Pancreas (tissue), 10 donors: ENCODE measurements around the gene STK11. TPM values are rescaled to one million over a fixed set of nuclear protein-coding genes. Genes with fewer than 3 reads are reported as not detected.

Experiments
- ATAC-seq, 4 donors: fragments of 200-7000 bp; cut with Tn5 transposase; one replicate each; pipeline versions ENCODE4 v1.8.0 to v1.9.1; 2020; ENCODE audit warnings: mild to moderate bottlenecking in 4 of 4, moderate library complexity in 4 of 4
- DNase-seq, 6 donors: peaks; one replicate each; pipeline ENCODE4 v3.0.0-alpha.2; 2020
- FAIRE-seq: peaks from 2 replicates; lab custom pipeline; 2012; peaks lifted over from hg19 to GRCh38; lab: Jason Lieb, UNC
- H3K27ac ChIP-seq, 4 donors: fragments of 200-600 bp; sonication (generic); 1 replicate in 3 of 4; 2 replicates in 1 of 4; pipeline versions ENCODE4 v1.5.0 to v1.8.0; 2020
- H3K27me3 ChIP-seq, 4 donors: fragments of 200-600 bp; one replicate each; pipeline ENCODE4 v1.8.0; 2021
- H3K36me3 ChIP-seq, 3 donors: fragments of 200-600 bp; sonication (generic) in 1 of 3; one replicate each; pipeline versions ENCODE4 v1.5.0 to v1.8.0; 2020 to 2021
- H3K4me1 ChIP-seq, 3 donors: fragments of 200-600 bp; one replicate each; pipeline ENCODE4 v1.8.0; 2021
- H3K4me3 ChIP-seq, 4 donors: fragments of 200-600 bp; sonication (generic) in 2 of 4; one replicate each; pipeline versions ENCODE4 v1.5.0 to v1.8.0; 2020 to 2021
- H3K9me3 ChIP-seq, 4 donors: fragments of 200-600 bp; one replicate each; pipeline ENCODE4 v1.8.0; 2021
- WGBS, 2 donors: extraction: QIAGEN DNeasy Blood & Tissue Kit; methylation state at CpG; one replicate each; pipeline ENCODE4 v1.1.7; 2013; 5-methylcytosine and 5-hydroxymethylcytosine counted together
- intact Hi-C, 3 donors: fragments of 100-400 bp; cut with DNase I; formaldehyde crosslinking; loops; one replicate each; pipeline versions ENCODE4 v1.11.1 to v1.14.2; 2022
- polyA plus RNA-seq, 2 donors: library from polyadenylated mRNA; stranded (reverse); fragments of 200-250 nt; gene quantifications; one replicate each; pipeline ENCODE4 v1.2.3, GENCODE V29; 2013
- total RNA-seq, 6 donors: library from RNA; stranded (reverse); fragmentation: NEBNext Ultra II Directional in 4 of 6; extraction: Animal tissue kit (Norgen Biotek cat#: 25700) in 4 of 6; gene quantifications; one replicate each; pipeline versions ENCODE4 v1.2.1 to v1.2.4, GENCODE V29; 2021 to 2023
- TF ChIP-seq, protein P1 (sequence below), 4 donors: fragments of 200-600 bp; sonication (generic) in 3 of 4; IDR thresholded peaks; one replicate each; pipeline versions ENCODE4 v1.5.0 to v1.8.0; 2021; ENCODE audit warnings: antibody characterized with exemption in 4 of 4
- donor health status: healthy with polysubstance abuse.
- donor health status: DM: no; HTN: no; CAD: no; lungs with moderate emphysema.
- donor health status: DM: no; HTN: no; CAD: no.
- donor health status: control.
- donor health status: control.
- donor health status: Bipolar disorder and iron deficiency.
- donor health status: DM: yes; HTN: yes; CAD: no.
- donor health status: DM: no; HTN: no; CAD: no.
- donor health status: DM: no; HTN: no; CAD: no.
- donor health status: DM: yes; HTN: yes; CAD: no.

The STK11 gene
- total and polyA plus RNA-seq, 8 donors, result 20.1 to 62.2 (median 24.8) TPM

DNA sequence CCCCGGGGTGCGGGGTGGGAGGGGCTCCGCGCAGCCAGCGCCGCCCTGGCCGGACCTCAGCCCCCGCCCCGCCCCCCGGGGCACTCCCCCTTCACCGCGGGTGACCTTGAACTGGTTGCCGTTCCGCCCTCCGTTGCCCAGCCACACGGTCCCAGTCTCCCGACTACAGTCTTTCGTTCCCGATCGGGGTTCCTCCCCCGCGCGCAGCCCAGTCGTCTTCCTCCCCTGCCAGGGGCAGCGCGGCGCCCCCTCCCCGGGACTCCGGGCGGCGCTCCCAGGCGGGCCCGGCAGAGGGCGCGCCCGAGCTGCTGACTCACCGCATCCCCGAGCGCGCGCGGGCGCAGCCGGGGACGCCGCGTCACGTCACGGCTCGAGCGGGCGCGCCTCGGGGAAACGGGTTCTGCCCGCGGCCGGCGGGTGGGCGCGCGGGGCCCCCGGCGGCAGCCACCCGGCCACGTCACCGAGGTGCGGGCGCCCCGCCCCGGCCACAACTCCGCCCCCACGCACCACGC is 43.3 kb downstream of the STK11 start:
- peaks cover 33 to 37% (median 33%) of the 10 kb centered on the region in 3 donors for H3K4me1 ChIP-seq
- intact Hi-C loops, result no loop called here
- H3K36me3 ChIP-seq, result peaks cover 0 to 1% (median under 1%) of the 10 kb centered on the region in 3 donors
- TF ChIP-seq, protein P1, sequence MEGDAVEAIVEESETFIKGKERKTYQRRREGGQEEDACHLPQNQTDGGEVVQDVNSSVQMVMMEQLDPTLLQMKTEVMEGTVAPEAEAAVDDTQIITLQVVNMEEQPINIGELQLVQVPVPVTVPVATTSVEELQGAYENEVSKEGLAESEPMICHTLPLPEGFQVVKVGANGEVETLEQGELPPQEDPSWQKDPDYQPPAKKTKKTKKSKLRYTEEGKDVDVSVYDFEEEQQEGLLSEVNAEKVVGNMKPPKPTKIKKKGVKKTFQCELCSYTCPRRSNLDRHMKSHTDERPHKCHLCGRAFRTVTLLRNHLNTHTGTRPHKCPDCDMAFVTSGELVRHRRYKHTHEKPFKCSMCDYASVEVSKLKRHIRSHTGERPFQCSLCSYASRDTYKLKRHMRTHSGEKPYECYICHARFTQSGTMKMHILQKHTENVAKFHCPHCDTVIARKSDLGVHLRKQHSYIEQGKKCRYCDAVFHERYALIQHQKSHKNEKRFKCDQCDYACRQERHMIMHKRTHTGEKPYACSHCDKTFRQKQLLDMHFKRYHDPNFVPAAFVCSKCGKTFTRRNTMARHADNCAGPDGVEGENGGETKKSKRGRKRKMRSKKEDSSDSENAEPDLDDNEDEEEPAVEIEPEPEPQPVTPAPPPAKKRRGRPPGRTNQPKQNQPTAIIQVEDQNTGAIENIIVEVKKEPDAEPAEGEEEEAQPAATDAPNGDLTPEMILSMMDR (IDR thresholded peaks at IDR 0.05), result peak; percentile 52 to 72 (median 66)
- ATAC-seq (peak; percentile 3 to 10 (median 7)), DNase-seq (peak in 5 of 6 donors; percentile 82 to 91 (median 85)), FAIRE-seq (no peak)
- 1 to 2% methylated on average over 26 to 74 of the region's 74 CpGs for WGBS, 2 donors
- peak overlapping the region; percentile 51 to 96 (median 76) for H3K4me3 ChIP-seq
- no peaks in the 10 kb centered on the region for H3K27me3 ChIP-seq
- no peaks in the 10 kb centered on the region for H3K9me3 ChIP-seq
- peak overlapping the region; percentile 95 to 97 (median 96) for H3K27ac ChIP-seq

DNA sequence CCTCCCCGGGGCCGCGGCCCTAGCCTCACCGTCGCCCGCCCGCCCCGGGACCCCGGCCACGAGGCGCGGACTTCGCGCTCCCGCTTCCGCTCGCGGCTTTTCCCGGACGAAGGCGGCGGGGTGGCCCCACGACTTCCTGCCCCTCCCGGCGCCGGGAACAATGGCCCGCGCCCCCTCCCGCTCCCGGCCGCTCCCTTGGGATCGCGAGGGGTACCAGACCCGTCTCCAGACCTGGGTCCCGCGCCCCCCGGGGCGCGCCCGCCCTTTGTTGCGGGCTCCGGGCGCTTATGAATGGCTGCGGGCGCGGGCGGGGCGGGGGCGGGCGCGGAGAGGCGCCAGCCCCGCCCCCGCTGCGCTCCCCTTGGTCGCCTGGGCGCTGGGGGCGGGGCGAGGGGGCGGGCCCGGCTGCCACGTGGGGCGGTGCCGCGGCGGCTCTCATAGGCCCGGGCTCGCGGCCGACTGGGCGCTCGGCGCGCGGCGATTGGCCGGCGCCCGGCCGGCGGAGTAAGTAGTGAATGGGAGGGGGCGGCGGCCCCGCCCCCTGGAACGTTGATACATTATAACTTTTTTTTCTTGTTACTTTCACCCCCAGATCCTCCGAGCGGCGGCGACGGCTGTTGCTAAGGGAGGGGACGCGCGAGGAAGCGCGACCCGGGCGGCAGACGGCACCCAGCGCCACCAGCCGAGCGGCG is 43.9 kb downstream of the STK11 start:
- DNase-seq (peak; percentile 91 to 97 (median 96)), FAIRE-seq (no peak), ATAC-seq (peak; percentile 9 to 51 (median 23))
- Histone ChIP-seq H3K4me3 (peak overlapping the region; percentile 84 to 96 (median 90)), H3K4me1 (peaks cover 30 to 39% (median 35%) of the 10 kb centered on the region in 3 donors), H3K27me3 (no peaks in the 10 kb centered on the region), H3K36me3 (peaks cover 0 to 7% (median 7%) of the 10 kb centered on the region in 3 donors), H3K9me3 (no peaks in the 10 kb centered on the region), H3K27ac (peak overlapping the region; percentile 97 to 99 (median 98))
- intact Hi-C loops, result no loop called here
- TF ChIP-seq, protein P1 (IDR thresholded peaks at IDR 0.05), result no peak
- WGBS, 2 donors, result 0 to 1% methylated on average over 27 to 102 of the region's 102 CpGs

DNA sequence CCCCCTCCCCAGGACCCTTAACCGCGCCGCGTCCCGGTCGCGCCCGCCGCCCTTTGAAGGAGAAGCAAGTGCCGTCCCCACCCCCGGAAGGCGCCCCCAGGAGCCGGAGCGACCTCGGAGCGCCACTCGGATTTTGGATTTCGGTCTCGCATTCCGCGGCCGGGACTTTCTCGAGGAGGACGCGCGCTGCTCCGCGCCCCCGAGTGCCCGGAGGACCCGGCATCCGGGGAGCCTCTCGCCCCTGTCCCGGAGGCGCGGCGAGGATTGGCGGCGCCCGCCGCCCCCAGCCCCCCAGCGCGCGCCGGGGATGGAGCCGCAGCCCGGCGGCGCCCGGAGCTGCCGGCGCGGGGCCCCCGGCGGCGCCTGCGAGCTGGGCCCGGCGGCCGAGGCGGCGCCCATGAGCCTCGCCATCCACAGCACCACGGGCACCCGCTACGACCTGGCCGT is 44.4 kb downstream of the STK11 start:
- H3K4me3 ChIP-seq, result peak overlapping the region; percentile 84 to 96 (median 90)
- no peaks in the 10 kb centered on the region for H3K27me3 ChIP-seq
- DNase-seq (peak in 1 of 6 donors; percentile 86), ATAC-seq (no peak), FAIRE-seq (no peak)
- peaks cover 0 to 13% (median 13%) of the 10 kb centered on the region in 3 donors for H3K36me3 ChIP-seq
- TF ChIP-seq, protein P1 (IDR thresholded peaks at IDR 0.05), result no peak
- WGBS, 2 donors, result 0 to 1% methylated on average over 38 to 67 of the region's 67 CpGs
- peaks cover 24 to 38% (median 36%) of the 10 kb centered on the region in 3 donors for H3K4me1 ChIP-seq
- intact Hi-C loops, result no loop called here
- no peaks in the 10 kb centered on the region for H3K9me3 ChIP-seq
- peak overlapping the region; percentile 97 to 99 (median 98) for H3K27ac ChIP-seq

DNA sequence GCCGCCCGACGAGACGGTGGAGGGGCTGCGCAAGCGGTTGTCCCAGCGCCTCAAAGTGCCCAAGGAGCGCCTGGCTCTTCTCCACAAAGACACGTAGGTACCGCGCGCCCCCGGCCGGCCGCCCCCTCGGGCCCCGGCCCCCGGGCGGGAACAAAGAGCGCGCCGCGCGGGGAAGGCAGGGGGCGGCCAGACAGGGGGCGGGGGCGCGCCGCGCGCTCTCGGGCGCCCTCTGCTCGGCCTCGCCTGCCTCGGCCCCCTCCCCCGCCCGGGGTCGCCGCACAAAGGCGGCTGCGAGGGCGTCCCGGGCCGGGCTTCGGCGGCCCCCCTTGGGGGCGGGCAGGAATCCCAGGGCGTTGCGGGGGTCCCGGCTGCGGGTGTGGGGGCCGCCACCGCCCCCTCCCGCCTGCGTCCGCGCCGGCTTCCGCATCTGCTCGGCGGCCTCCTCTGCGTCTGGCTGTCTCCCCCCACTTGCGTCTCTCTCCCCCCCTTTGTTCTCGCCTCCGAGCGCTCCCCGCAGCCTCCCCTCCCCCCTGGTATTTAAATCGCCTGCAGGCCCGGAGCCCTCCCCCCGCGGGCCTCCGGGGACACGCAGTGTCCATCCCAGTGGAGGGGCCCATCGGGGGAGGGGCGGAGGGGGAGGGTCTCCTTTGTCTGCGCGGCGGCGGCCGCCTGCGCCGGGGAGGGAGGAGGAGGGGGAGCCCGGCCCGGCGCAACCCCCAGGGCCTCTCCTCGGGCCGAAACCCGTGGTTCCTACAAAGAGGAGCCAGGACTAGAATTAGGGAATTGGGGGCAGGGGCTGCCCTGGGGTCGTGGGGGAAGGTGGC is 45.1 kb downstream of the STK11 start:
- FAIRE-seq, result no peak
- peaks cover 18 to 38% (median 32%) of the 10 kb centered on the region in 3 donors for H3K4me1 ChIP-seq

More for the DNA sequence above, 45.1 kb downstream of the STK11 start:
- H3K36me3 ChIP-seq, result peaks cover 6 to 19% (median 19%) of the 10 kb centered on the region in 3 donors
- H3K9me3 ChIP-seq, result no peaks in the 10 kb centered on the region
- ATAC-seq, result no peak
- 1 to 3% methylated on average over 28 to 90 of the region's 90 CpGs for WGBS, 2 donors
- DNase-seq, result peak; percentile 65 to 86 (median 74)
- TF ChIP-seq, protein P1 (IDR thresholded peaks at IDR 0.05), result no peak
- H3K27me3 ChIP-seq, result no peaks in the 10 kb centered on the region
- peak overlapping the region; percentile 97 to 99 (median 98) for H3K27ac ChIP-seq
- intact Hi-C loops, result no loop called here
- H3K4me3 ChIP-seq, result peak overlapping the region; percentile 84 to 96 (median 90)
